ENCODE results near the gene AOPEP.

DNA sequence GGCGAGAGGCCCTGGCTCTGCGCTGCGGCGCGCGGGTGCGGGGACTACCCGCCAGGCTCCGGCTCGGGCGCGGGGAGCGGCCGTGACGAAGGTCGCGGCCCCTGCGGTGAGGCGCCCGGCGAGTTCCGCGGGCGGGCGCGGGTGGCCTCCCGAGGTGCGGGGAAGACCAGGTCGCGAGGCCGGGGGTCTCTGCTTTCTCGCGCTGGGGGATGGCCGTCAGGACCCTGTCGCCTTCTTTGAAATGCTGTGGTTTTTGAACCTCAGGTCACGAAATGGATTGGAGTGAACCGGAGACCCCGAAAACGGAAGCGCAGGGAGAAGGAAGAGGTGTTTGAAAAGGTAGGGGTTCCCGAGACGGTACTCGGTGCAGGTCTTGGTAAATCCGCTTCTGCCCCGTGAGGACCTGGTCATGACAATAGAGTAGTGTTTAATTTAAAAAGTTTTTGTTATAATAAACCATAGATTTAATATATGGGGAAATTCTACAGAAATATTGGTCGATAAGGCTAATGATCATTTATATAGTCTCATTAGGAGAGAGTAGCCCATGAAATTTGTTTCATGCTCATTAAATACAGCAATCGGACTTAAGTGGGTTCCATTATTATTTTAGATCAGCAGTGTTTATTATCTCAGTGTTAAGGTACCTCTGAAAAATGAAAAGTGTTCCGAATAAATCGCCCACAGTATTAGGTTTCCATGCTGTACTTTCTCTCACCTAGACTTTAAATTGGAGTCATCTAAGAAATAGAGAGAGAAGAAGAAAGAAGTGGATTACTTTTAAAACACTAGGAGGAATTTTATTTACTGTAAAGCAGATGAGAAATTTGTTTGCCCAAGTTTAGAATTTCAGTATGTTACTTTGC is 279.0 kb downstream of the AOPEP start:
- TF ChIP-seq, protein P1, sequence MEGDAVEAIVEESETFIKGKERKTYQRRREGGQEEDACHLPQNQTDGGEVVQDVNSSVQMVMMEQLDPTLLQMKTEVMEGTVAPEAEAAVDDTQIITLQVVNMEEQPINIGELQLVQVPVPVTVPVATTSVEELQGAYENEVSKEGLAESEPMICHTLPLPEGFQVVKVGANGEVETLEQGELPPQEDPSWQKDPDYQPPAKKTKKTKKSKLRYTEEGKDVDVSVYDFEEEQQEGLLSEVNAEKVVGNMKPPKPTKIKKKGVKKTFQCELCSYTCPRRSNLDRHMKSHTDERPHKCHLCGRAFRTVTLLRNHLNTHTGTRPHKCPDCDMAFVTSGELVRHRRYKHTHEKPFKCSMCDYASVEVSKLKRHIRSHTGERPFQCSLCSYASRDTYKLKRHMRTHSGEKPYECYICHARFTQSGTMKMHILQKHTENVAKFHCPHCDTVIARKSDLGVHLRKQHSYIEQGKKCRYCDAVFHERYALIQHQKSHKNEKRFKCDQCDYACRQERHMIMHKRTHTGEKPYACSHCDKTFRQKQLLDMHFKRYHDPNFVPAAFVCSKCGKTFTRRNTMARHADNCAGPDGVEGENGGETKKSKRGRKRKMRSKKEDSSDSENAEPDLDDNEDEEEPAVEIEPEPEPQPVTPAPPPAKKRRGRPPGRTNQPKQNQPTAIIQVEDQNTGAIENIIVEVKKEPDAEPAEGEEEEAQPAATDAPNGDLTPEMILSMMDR (IDR thresholded peaks at IDR 0.05): no peak
- no peak for TF ChIP-seq POLR2A (IDR thresholded peaks at IDR 0.05)
- TF ChIP-seq EP300 (IDR thresholded peaks at IDR 0.05): no peak
